ENCODE measurements around the gene ADORA2B. TPM values are rescaled to one million over a fixed set of nuclear protein-coding genes. Genes with fewer than 3 reads are reported as not detected.
"Not testable (repeated sequence)": the region's sequence is repeated elsewhere in the genome, so short reads cannot be mapped to it uniquely, and the experiment has no call there.

The ADORA2B gene
- total RNA-seq, 2 donors from 2014 or later: 20.8 to 39.4 TPM

DNA sequence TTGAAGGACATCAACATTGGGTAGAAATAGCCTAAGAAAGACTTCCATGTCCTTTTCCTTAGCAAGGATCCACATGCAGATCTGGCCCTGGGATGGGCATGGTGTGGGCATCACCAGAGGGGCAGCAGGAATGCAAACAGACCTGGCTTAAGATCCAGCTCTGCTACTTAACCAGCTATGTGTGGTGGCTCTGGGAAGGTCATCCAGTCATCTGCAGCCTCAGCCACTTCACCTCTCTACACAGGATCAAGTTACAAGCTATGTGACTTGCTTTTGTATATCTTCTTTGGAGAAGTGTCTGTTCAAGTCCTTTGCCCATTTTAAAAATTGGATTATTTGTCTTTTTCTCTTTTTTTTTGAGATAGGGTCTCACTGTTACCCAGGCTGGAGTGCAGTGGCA is 13.5 kb upstream of the ADORA2B start:
- H3K9ac ChIP-seq (ENCODE audit: low read depth in 2 of 2, low read length in 2 of 2): no peak overlapping the region
- H3K27me3 ChIP-seq: no peaks in the 10 kb centered on the region
- intact Hi-C loops (cut with DNase I): no loop called here
- no peaks in the 10 kb centered on the region for H3K4me1 ChIP-seq
- no peaks in the 10 kb centered on the region for H3K9me3 ChIP-seq
- no peak overlapping the region for H3K27ac ChIP-seq
- H3K4me3 ChIP-seq: no peak overlapping the region
- no peak for DNase-seq
- TF ChIP-seq, protein P1, sequence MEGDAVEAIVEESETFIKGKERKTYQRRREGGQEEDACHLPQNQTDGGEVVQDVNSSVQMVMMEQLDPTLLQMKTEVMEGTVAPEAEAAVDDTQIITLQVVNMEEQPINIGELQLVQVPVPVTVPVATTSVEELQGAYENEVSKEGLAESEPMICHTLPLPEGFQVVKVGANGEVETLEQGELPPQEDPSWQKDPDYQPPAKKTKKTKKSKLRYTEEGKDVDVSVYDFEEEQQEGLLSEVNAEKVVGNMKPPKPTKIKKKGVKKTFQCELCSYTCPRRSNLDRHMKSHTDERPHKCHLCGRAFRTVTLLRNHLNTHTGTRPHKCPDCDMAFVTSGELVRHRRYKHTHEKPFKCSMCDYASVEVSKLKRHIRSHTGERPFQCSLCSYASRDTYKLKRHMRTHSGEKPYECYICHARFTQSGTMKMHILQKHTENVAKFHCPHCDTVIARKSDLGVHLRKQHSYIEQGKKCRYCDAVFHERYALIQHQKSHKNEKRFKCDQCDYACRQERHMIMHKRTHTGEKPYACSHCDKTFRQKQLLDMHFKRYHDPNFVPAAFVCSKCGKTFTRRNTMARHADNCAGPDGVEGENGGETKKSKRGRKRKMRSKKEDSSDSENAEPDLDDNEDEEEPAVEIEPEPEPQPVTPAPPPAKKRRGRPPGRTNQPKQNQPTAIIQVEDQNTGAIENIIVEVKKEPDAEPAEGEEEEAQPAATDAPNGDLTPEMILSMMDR (IDR thresholded peaks at IDR 0.05): no peak
- no peaks in the 10 kb centered on the region for H3K36me3 ChIP-seq

DNA sequence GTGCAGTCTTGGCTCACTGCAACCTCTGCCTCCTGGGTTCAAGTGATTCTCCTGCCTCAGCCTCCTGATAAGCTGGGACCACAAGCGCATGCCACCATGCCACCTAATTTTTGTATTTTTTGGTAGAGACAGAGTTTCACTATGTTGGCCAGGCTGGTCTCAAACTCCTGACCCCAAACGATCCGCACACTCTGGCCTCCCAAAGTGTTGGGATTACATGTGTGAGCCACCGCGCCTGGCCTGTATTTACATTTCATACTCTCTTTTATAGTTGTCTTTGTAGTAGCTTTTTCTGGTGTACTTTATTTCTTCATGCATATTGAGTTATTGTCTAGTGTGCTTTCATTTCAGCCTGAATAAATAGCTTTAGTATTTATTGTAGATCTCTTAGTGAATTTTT is 10.1 kb upstream of the ADORA2B start:
- intact Hi-C loops (cut with DNase I): no loop called here
- H3K9me3 ChIP-seq: no peaks in the 10 kb centered on the region
- no peaks in the 10 kb centered on the region for H3K36me3 ChIP-seq
- H3K4me1 ChIP-seq: no peaks in the 10 kb centered on the region
- no peak overlapping the region for H3K4me3 ChIP-seq
- TF ChIP-seq, protein P1 (IDR thresholded peaks at IDR 0.05): no peak
- no peaks in the 10 kb centered on the region for H3K27me3 ChIP-seq
- no peak overlapping the region for H3K27ac ChIP-seq
- no peak for DNase-seq
- H3K9ac ChIP-seq (ENCODE audit: low read depth in 2 of 2, low read length in 2 of 2): no peak overlapping the region

DNA sequence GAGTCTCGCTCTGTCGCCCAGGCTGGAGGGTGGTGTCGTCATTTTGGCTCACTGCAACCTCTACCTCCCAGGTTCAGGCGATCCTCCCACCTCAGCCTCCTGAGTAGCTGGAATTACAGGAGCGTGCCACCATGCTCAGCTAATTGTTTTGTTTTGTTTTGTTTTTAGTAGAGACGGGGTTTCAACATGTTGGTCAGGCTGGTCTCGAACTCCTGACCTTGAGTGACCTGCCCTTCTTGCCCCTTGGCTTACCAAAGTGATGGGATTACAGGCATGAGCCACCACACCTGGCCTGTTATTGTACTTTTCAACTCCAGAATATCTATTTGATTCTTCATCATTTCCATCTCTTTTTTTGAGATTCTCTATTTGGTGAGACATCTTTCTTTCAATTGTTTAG is 9.0 kb upstream of the ADORA2B start:
- no peaks in the 10 kb centered on the region for H3K4me1 ChIP-seq
- intact Hi-C loops (cut with DNase I): no loop called here
- H3K27me3 ChIP-seq: no peaks in the 10 kb centered on the region
- H3K36me3 ChIP-seq: no peaks in the 10 kb centered on the region
- H3K9ac ChIP-seq (ENCODE audit: low read depth in 2 of 2, low read length in 2 of 2): no peak overlapping the region
- TF ChIP-seq, protein P1 (IDR thresholded peaks at IDR 0.05): no peak
- no peaks in the 10 kb centered on the region for H3K9me3 ChIP-seq
- DNase-seq: no peak
- H3K27ac ChIP-seq: no peak overlapping the region
- H3K4me3 ChIP-seq: no peak overlapping the region

DNA sequence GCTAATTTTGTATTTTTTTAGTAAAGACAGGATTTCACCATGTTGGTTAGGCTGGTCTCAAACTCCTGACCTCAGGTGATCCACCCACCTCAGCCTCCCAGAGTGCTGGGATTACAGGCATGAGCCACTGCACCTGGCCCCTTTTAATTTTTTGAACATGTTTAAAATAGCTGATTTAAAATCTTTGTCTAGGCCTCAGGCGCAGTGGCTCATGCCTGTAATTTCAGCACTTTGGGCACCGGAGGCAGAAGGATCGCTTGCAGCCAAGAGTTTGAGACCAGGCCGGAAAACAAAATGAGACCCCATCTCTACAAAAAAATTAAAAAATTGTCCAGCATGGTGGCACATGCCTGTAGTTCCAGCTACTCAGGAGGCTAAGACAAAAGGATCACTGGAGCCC is 8.4 kb upstream of the ADORA2B start:
- H3K4me3 ChIP-seq; H3K27me3 ChIP-seq; intact Hi-C loops (cut with DNase I); DNase-seq; H3K9ac ChIP-seq (ENCODE audit: low read depth in 2 of 2, low read length in 2 of 2); H3K27ac ChIP-seq; H3K4me1 ChIP-seq; H3K9me3 ChIP-seq; H3K36me3 ChIP-seq: not testable (repeated sequence)

DNA sequence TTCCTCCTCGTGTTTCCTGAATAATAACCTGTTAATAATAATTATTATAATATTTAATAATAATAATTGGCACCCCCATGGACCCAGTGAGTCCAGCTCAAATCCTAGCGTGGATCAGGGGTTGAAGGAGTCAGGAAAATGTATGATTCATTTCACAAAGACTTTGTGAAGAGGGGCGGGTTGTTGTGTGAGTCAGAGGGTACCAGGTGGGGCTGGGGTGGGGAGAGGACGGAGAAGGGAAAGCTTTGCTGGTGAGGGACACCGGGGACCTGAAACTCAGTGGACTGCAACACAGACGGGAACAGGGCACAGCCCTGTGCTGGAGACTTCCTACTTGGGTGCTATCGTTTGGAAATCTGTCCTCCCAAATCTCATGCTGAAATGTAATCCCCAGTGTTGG is 3.1 kb upstream of the ADORA2B start:
- TF ChIP-seq, protein P1 (IDR thresholded peaks at IDR 0.05): no peak
- intact Hi-C loops (cut with DNase I): no loop called here
- Histone ChIP-seq H3K4me1 (no peaks in the 10 kb centered on the region), H3K36me3 (no peaks in the 10 kb centered on the region), H3K4me3 (no peak overlapping the region), H3K9me3 (no peaks in the 10 kb centered on the region), H3K27me3 (no peaks in the 10 kb centered on the region), H3K27ac (no peak overlapping the region), H3K9ac (ENCODE audit: low read depth in 2 of 2, low read length in 2 of 2) (no peak overlapping the region)
- no peak for DNase-seq

DNA sequence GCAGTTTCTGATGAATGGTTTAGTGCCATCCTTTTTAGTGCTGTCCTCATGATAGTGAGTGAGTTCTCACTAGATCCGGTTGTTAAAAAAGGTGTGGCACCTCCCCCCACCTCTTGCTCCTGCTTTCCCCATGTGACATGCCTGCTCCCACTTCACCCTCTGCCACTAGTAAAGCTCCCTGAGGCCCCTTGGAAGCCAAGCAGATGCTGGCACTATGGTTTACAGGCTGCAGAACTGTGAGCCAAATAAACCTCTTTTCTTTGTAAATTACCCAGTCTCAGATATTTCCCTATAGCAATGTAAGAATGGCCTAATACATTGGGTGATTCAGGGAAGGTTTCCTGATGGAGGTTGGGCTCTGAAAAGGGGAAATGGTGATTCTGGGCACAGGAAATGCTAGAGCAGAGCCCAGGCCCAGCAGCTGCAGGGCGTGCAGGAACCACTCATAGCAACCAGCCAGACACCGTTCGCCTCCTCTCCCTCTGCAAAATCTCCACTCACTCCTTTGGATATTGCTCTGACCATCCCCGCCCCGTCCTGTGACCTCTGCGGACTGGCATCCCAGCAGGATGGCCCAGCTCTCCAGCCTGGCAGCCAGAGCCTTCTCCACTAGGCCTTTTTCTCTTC is 2.6 kb upstream of the ADORA2B start:
- intact Hi-C loops (cut with DNase I): no loop called here
- Histone ChIP-seq H3K36me3 (no peaks in the 10 kb centered on the region), H3K9me3 (no peaks in the 10 kb centered on the region), H3K4me3 (no peak overlapping the region), H3K9ac (ENCODE audit: low read depth in 2 of 2, low read length in 2 of 2) (no peak overlapping the region), H3K27ac (no peak overlapping the region), H3K4me1 (no peaks in the 10 kb centered on the region), H3K27me3 (no peaks in the 10 kb centered on the region)
- TF ChIP-seq, protein P1 (IDR thresholded peaks at IDR 0.05): no peak
- DNase-seq: no peak
